OCI-LY3 (cell line): ENCODE results near the gene IRAK4.
A peak's percentile ranks its signal among the peaks of the same experiment; 100 is the strongest.

Experiments
- EZH2phosphoT487 ChIP-seq: fragments of 200-600 bp; shearing (Covaris generic); IDR thresholded peaks from 2 replicates; pipeline ENCODE4 v1.6.1; 2018; ENCODE audit warnings: antibody characterized with exemption, mixed run types, low read depth
- TF ChIP-seq, protein P1 (sequence below): fragments of 200-600, 300-600 bp; sonication (generic); IDR thresholded peaks from 2 replicates; pipeline ENCODE4 v1.5.1; 2014; ENCODE audit warnings: antibody characterized with exemption, low read length, low read depth

DNA sequence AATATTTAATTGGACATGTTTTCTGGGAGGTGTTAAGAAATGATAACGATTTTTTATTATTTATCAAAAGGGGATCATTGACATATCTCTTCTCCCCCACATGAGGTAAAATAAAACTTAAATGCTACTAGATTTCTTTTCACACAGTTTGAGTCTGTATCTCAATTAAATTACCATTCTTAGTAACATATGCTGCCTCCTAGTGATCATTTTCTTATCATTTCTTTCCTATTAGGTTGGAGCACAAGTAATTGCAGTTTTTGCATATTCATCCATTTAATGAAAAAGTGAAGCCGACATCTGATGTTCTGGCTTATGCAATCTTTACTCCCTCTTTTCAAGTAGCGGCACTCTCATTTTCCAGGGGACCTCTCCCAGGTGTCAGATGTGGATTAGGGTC, 25.1 kb upstream of the IRAK4 start:
- TF ChIP-seq, protein P1, sequence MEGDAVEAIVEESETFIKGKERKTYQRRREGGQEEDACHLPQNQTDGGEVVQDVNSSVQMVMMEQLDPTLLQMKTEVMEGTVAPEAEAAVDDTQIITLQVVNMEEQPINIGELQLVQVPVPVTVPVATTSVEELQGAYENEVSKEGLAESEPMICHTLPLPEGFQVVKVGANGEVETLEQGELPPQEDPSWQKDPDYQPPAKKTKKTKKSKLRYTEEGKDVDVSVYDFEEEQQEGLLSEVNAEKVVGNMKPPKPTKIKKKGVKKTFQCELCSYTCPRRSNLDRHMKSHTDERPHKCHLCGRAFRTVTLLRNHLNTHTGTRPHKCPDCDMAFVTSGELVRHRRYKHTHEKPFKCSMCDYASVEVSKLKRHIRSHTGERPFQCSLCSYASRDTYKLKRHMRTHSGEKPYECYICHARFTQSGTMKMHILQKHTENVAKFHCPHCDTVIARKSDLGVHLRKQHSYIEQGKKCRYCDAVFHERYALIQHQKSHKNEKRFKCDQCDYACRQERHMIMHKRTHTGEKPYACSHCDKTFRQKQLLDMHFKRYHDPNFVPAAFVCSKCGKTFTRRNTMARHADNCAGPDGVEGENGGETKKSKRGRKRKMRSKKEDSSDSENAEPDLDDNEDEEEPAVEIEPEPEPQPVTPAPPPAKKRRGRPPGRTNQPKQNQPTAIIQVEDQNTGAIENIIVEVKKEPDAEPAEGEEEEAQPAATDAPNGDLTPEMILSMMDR, result peak; percentile 10; the same call in 1 of the 2 replicates
- no peak for TF ChIP-seq EZH2phosphoT487
